NCI-H2196 (cell line): ENCODE results near the gene DENND10.
"Not testable (repeated sequence)": the region's sequence is repeated elsewhere in the genome, so short reads cannot be mapped to it uniquely, and the experiment has no call there.

ENCODE experiments used
- DNase-seq: peaks from one replicate; lab custom pipeline; 2025; ENCODE audit not compliant: unreplicated experiment; lab: John Stamatoyannopoulos, UW

DENND10 gene

DNA sequence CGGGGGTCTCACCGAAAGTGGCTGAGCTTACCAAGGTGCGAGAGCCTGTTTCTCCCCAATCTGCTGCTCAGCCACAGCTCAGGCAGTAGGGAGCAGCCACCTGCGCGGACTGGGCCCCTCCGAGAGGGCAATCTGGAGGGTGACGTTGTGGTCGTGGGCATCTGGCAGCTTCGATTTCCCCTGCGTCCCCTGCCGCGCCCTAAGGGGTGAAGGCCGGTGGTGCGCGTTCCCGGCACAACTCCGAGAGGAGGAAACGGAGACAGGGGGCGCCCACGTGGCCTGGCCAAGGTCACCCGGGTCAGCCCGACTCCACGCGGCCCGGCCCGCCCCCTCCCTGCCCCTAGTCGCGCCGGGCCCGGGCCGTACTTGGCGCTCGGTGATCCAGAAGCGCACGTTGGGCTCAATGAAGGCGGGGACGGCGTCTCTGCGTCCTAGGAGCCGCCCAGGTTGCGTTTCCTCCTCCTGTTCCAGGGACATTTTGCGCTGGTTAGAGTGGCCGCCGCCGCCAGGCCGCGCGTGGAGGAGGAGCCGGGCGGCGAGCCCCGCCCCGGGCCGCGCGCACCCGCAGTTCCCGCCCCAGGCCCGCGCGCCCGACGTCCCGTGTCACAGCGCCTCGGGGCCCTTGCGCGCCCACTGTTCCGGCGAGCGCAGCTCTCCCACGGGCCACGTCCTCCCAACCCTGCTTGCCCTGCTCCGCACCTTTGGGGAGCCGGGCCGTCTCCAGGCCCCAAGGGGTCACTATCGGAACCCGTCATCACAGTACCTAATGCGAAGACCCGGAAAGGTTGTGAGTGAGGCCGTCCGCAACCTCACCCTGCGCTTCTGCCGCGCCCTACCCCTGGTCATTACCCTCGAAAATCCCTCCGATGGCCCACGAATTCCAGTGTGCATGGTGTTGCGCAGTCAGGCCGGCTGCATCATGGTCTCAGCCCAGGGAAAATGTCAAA, 61.5 kb downstream of the DENND10 start, which contains the start of gene SFXN4:
Gene SFXN4, minus strand, starts transcription at position 544 of the 947 bp plus-strand sequence. Its CDS starts 67 bp downstream, at position 477.
- peak; percentile 57 for DNase-seq

DNA sequence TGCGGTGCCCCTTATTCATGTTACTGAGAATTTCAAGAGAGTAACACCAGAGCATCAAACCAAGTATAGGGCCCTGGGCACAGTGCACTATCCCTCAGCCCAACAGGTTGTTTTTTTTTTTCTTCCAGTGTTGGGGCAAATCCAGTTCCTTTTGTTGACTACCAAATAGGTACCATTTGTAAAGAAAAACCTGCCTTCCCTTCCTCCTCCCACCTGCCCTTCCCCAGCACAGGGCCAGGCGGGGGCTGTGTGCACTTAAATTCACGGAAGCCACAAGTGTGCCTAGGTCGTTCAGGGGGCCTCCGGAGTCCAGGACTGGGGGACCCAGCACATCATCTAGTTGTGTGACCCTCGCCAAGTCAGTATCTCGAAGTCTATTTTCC, 62.2 kb downstream of the DENND10 start:
- DNase-seq = no peak

DNA sequence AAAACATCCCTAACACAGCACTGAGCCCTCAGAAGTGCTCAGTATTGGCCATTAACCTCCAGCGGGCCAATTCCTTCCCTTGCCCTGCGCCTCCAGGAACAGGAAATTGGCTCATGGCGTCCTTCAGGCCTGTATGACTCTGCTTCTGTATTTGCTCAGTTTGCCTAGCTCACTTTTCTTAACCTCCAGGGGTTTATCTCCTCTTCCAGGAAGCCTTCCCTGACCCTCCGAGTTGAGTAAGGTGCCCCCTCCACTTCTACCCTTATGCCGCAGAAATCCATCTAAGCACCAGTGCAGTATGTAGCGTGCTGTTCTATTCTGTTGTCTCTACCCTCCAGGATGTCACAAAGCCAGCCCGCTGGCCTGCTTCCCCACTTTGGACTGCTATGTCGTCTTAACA, 62.7 kb downstream of the DENND10 start:
- no peak for DNase-seq

DNA sequence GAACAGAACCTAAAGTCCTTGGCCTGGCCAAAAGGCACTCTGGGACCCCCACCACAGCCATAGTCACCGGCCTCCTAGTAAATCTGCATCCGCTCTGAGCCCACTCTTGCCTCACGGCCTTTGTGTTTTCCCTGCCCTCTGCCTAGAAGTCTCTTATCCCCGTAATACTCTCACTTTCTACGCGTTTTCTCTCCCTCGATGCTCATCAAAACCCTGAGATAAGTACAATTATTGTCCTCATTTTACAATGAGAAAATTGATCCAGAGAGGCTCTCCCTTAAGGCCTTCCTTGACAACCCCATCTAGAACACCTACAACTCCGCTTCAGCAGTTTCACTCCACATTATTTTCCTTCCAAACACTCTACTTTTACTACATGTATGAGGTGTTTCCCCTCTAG, 63.1 kb downstream of the DENND10 start:
- DNase-seq = no peak

DNA sequence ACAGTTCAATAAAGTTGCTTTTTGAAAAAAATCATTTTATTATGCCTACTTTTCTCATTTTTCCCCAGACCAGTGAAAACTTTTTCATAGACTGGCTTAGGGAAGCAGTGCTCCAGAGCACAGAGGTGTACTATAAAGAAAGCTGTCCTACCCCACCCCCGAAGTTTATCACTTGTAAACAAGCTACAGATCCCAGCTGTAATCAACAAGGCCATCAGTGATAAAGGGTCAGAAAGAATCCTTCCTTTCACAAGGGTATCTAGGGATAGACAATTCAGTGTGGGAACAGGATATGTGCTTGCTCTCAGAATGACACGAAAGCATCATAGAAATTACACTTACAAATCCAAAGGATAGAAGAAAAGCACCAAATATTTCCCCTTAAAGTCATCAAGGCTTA, 70.2 kb downstream of the DENND10 start:
- DNase-seq = no peak

DNA sequence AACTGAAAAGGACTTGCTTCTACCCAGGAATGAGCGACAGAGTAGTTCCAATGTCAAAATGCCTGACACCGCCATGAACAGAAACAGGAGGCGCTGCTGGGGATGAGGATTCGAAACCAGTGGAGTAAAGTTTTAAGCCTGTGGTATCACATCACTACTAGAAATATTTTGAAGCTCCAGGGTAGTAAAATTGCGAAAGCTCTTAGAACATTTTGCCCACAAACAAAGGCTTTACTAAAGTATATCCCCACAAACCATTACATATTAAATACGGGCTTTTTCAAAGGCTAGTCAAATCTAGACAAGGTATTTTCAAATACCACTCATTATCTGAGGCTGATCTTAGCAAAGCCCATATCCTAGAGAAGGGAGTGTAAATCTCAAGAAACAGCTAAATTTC, 72.3 kb downstream of the DENND10 start:
- DNase-seq = no peak

DNA sequence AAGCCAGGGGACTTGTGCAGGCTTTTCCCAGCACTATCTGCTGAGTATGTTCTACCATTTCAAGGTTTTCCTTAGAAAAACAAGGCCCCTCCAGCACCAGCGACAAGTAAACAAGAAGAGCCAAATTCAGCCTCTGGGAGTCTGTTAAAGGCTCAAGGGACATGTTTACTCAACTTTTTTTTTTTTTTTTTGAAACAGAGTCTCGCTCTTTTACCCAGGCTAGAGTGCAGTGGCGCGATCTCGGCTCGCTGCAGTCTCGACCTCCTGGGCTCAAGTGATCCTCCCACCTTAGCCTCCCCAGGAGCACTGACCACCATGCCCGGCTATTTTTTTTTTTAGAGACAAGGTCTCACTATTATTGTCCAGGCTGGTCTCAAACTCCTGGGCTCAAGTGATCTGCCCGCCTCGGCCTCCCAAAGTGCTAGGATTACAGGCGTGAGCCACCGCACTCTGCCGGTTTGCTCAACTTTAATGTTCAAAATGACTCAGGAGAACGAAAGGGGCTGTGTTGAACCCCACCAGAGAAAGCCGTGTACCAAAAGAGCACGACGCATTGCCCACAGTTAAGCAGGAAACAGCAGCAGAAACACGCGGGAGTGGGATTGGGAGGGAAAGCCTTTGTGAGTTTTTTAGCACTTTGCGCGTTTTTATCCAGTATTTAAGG, 73.9 kb downstream of the DENND10 start:
- DNase-seq = no peak

DNA sequence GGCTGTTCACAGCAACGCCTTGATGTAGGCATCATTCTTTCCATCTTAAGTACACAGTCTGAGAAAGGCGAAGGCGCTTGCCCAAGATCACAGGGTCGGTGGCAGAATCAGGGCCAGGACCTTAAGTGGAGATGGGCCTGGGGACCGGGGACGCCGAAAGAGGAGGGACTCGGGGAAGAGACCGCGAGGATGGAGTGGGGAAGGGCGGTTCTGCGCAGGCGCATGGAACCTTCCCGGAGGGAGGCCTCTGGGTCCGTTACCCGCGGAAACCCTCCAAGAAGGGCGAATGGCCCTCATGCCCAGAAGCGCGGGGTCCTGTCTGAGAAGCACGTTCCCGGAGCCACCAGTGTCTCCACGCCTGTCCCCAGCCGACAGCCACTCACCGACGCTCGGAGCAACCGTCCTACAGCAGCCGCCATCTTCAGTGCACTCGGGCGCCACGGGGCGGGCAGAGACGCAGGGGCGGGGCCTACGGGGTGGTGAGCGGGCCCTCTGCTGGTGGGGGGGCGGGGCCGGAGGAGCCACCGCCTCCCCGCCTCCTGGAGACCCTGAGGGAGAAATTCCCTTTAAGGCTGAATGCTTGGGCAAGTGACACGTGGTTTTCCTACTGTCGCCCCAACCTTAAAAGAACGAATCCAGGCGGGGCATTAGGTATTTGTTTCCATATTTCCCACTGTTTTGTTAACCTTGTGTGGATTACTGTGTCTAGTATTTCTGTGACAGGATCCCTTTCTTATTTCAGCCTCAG, 74.6 kb downstream of the DENND10 start, which contains the start of gene PRDX3:
Gene PRDX3, minus strand, starts transcription at position 441 of the 748 bp plus-strand sequence. Its CDS starts 22 bp downstream, at position 419.
- DNase-seq = peak; percentile 74

DNA sequence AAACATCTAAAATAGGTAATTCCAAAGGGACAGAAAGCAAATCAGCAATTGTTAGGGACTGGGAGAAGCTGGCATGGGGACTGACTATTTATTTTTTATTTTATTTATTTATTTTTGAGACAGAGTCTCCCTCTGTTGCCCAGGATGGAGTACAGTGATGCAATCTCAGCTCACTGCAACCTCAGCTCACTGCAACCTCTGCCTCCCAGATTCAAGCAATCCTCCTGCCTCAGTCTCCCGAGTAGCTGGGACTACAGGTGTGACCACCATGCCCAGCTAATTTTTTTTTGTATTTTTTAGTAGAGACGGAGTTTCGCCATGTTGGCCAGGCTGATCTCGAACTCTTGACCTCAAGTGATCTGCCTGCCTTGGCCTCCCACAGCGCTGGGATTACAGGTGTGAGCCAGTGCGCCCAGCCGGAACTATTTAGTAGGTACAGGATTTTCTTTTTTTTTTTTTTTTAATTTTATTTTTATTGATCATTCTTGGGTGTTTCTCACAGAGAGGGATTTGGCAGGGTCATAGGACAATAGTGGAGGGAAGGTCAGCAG, 77.0 kb downstream of the DENND10 start:
- DNase-seq = not testable (repeated sequence)

DNA sequence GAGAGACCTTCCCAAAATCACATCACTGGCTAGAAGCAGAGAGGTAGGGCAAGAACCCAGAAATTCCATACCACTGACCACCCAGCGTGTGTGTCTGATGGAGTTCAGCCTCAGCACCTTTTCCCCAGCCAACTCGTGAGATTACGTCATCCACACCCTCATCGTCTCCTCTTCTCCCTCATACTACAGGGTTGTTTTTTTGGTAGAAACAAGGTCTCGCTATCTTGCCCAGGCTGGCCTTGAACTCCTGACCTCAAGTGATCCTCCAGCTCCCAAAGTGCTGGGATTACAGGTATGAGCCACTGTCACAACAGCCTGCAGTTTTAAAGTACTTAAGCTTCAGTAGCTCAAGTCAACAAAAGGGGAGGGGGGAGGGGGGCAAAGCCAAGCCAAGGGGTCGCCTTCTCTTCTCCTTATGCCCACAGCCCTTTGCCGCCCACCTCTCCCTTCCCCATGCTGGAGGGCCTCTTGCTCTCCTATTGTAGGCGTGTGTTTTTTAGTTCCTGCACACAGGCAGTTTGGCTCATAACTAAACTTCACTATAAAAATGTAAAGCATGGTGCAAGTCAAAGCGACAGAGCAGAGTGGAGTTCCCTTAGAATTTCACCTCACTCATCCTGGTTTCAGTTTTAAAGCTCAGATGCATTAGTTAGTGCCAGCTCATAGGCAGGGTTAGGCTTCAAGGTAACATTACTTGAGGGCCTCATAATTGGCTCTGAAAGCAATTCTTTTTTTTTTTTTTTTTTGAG, 79.9 kb downstream of the DENND10 start:
- DNase-seq = no peak
